GM23248 (cell line): ENCODE results near the gene PKD1. TPM values are rescaled to one million over a fixed set of nuclear protein-coding genes. Genes with fewer than 3 reads are reported as not detected.

Experiments
- DNase-seq: peaks from one replicate; pipeline ENCODE4 v3.0.0-alpha.2; 2015
- H2AFZ ChIP-seq: fragments of 200-600 bp; sonication (generic); 2 replicates; pipeline ENCODE4 v1.6.1; 2016; ENCODE audit warnings: antibody characterized with exemption
- H3F3A ChIP-seq: fragments of 200-600 bp; sonication (generic); 2 replicates; pipeline ENCODE4 v1.6.1; 2016; ENCODE audit warnings: mild to moderate bottlenecking, antibody characterized with exemption, mixed run types; ENCODE audit not compliant: insufficient read depth
- H3K27ac ChIP-seq: fragments of 200-600 bp; sonication (generic); 2 replicates; pipeline ENCODE4 v1.5.1; 2016; ENCODE audit warnings: mild to moderate bottlenecking
- H3K27me3 ChIP-seq: fragments of 200-600 bp; sonication (generic); replicated peaks from 2 replicates; pipeline ENCODE4 v1.6.1; 2016; ENCODE audit warnings: mild to moderate bottlenecking; ENCODE audit not compliant: insufficient read depth
- H3K36me3 ChIP-seq: fragments of 200-600 bp; sonication (generic); 2 replicates; pipeline ENCODE4 v1.6.1; 2016; ENCODE audit warnings: low read depth, mild to moderate bottlenecking
- H3K4me1 ChIP-seq: fragments of 200-600 bp; sonication (generic); 2 replicates; pipeline ENCODE4 v1.6.1; 2016; ENCODE audit warnings: mild to moderate bottlenecking; ENCODE audit not compliant: insufficient read depth
- H3K4me2 ChIP-seq: fragments of 200-600 bp; sonication (generic); one replicate; pipeline ENCODE4 v1.6.1; 2016; ENCODE audit warnings: mild to moderate bottlenecking; ENCODE audit not compliant: unreplicated experiment
- H3K4me3 ChIP-seq: fragments of 200-600 bp; sonication (generic); 2 replicates; pipeline ENCODE4 v1.5.1; 2016; ENCODE audit warnings: mild to moderate bottlenecking
- H3K79me2 ChIP-seq: fragments of 200-600 bp; sonication (generic); 2 replicates; pipeline ENCODE4 v1.6.1; 2016; ENCODE audit warnings: mild to moderate bottlenecking; ENCODE audit not compliant: insufficient read depth
- H3K9ac ChIP-seq: fragments of 200-600 bp; sonication (generic); 2 replicates; pipeline ENCODE4 v1.6.1; 2016; ENCODE audit warnings: mild to moderate bottlenecking
- H3K9me2 ChIP-seq: fragments of 200-600 bp; sonication (generic); 2 replicates; pipeline ENCODE4 v1.6.1; 2016; ENCODE audit warnings: mixed run types, mild to moderate bottlenecking, moderate library complexity; ENCODE audit not compliant: insufficient read depth
- H3K9me3 ChIP-seq: fragments of 200-600 bp; sonication (generic); one replicate; pipeline ENCODE4 v1.6.1; 2017; ENCODE audit warnings: low read depth
- H4K20me1 ChIP-seq: fragments of 200-600 bp; sonication (generic); 2 replicates; pipeline ENCODE4 v1.6.0; 2016; ENCODE audit not compliant: insufficient read depth
- EZH2 ChIP-seq: fragments of 200-600 bp; sonication (generic); IDR thresholded peaks from 2 replicates; pipeline ENCODE4 v1.6.1; 2018; ENCODE audit warnings: antibody characterized with exemption, mild to moderate bottlenecking; ENCODE audit not compliant: insufficient read depth, poor library complexity, severe bottlenecking
- EZH2phosphoT487 ChIP-seq: fragments of 200-600 bp; sonication (generic); IDR thresholded peaks from 2 replicates; pipeline ENCODE4 v1.6.1; 2018; ENCODE audit warnings: antibody characterized with exemption, moderate library complexity, mild to moderate bottlenecking, low read depth; ENCODE audit not compliant: insufficient read depth
- WGBS, 2 experiments: methylation state at CpG; one replicate each; pipeline ENCODE4 v1.1.6; 2015 to 2017; ENCODE audit warnings: low lambda C conversion rate in 2 of 2, low coverage in 1 of 2; ENCODE audit errors: missing lambda C conversion rate in 2 of 2; 5-methylcytosine and 5-hydroxymethylcytosine counted together
- in situ Hi-C: fragments of 300-500 bp; cut with MboI; formaldehyde crosslinking; loops from 2 replicates; pipeline ENCODE4 v1.15.0; 2020
- polyA plus RNA-seq: library from polyadenylated mRNA; unstranded; fragments of >200 nt; fragmentation: Nextera tagmentation; extraction: Ambion mirVana; gene quantifications from 2 replicates; pipeline ENCODE4 v1.2.1, GENCODE V29; 2016
- total RNA-seq: library from RNA; depleted of rRNA; stranded (reverse); fragments of >200 nt; shearing (Covaris generic); gene quantifications from 2 replicates; pipeline ENCODE4 v1.2.3, GENCODE V29; 2014

PKD1 gene
- total and polyA plus RNA-seq, 2 experiments from 2014 or later: 48.4 to 201 TPM

DNA sequence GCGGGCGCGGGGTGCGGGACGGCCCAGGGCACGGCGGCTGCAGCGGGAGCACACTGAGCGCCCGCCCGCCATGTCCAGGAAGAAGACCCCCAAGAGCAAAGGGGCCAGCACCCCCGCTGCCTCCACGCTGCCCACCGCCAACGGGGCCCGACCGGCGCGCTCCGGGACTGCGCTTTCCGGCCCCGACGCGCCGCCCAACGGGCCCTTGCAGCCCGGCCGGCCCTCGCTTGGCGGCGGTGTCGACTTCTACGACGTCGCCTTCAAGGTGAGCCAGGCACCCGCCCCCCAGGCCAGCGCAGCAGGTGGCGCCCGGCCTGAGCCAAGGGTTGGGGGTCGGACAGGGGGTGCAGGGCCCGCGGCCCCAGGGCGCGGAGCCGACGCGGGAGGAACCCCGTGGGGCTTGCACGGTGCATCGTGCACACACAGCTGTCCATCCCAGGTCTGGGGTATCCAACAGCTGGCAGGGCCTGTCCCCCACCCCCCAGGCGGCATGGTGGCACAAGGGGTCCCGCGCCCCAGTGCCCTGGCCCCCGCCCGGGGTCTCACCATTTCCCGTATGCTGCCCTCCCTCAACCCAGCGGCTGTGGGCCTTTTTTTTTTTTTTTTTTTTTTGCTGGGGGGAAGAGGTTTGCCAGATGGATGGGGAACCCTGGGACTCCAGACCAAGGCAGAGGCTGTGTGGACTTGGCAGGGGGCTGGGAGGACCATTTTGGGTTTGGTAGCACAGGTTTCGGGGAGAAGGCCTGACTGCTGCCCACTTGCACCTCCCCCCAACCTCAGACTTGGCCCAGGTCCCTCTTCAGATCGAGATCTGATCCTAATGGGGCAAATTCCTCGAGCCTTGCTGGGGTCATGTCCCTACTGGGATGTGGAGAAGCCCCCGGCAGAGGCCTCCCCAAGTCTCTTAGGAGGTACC lies 13.3 kb upstream of the PKD1 start:
- peaks cover 6% of the 10 kb centered on the region; the same call in 1 of the 2 replicates for H3K36me3 ChIP-seq
- peaks cover 39% of the 10 kb centered on the region for H3F3A ChIP-seq
- peaks cover 31% of the 10 kb centered on the region for H3K79me2 ChIP-seq
- H4K20me1 ChIP-seq: peaks cover 22% of the 10 kb centered on the region; the same call in 1 of the 2 replicates
- peak overlapping the region; percentile 66 for H3K4me3 ChIP-seq
- H2AFZ ChIP-seq: no peak overlapping the region
- peak; percentile 61 for DNase-seq
- no peaks in the 10 kb centered on the region for H3K9me3 ChIP-seq
- H3K27ac ChIP-seq: no peak overlapping the region
- H3K9ac ChIP-seq: peak overlapping the region; percentile 48
- peaks cover 20% of the 10 kb centered on the region for H3K4me1 ChIP-seq
- no peaks in the 10 kb centered on the region for H3K27me3 ChIP-seq
- peak overlapping the region; percentile 75 for H3K4me2 ChIP-seq
- H3K9me2 ChIP-seq: no peaks in the 10 kb centered on the region
- TF ChIP-seq EZH2 (no peak), EZH2phosphoT487 (no peak)
- in situ Hi-C loops: loop anchor here (10.0 kb wide), 1 partner anchor 124 kb away; the partner anchor contains the start of gene NHERF2
- WGBS, 2 experiments: 4 to 6% methylated on average over 36 to 59 of the region's 62 CpGs

DNA sequence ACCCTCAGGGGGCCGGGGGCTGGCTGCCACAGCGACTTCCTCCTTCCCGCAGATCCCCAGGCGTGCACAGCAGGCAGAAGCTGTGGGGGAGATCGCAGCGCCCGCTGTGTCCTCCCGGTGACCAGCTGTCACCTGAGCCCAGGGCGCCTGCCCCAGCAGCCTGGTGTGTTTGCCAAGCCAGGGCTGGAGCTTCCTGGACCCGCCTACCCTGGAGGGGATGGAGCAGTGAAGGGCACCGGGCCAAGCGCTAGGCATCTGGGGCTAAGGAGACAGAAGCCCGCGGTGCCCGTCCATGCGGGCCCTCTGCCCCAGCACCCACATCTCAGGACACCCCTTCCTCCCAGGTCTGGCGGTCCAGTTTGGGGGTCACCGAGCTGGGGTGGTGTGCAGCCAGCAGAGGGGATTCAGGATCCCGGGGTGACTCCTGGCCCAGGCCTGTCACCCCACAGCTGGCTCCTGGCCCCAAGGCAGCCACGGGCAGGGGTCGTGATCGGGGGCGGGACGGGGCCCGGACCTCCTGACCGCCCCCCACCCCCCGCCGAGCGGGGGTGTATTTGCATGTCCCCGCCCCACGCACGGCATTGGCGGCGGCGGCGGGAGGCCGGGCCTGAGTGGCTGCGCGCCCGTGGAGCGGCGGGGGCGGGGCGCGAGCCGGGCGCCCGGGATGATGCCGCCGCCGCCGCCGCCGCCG lies 12.4 kb upstream of the PKD1 start, which contains the start of gene RAB26:
Gene RAB26, plus strand, starts transcription at position 645 of the 691 bp plus-strand sequence. CDS start 159 bp downstream, outside the sequence.
- peaks cover 17% of the 10 kb centered on the region; the same call in 1 of the 2 replicates for H4K20me1 ChIP-seq
- in situ Hi-C loops: loop anchor here (10.0 kb wide), 1 partner anchor 123 kb away; the partner anchor contains the start of gene NHERF2
- peak within 1 kb of the TSS; percentile 75 for H3K4me2 ChIP-seq

DNA sequence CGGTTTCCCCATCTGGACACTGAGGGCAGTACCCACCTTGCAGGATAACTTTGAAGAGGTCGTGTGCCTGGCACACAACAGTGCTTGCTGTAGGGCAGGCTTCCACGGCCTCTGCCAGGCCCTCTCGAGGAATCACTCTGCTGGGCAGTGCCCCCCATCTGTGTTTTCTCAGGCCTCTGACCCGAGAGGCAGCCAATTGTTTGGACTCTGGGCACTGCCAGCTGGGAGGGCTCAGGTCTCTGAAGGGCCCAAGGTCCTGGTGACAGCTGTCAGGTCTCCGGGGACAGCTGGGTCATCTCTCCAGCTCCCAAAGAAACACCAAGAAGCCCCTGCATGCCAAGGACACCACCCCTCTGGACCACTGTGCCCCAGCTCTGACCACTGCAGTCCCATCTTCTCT lies 11.7 kb upstream of the PKD1 start:
- WGBS, 2 experiments: 73 to 76% methylated on average over 6 of the region's 6 CpGs
- TF ChIP-seq EZH2phosphoT487: no peak
- Histone ChIP-seq H3K9ac (no peak overlapping the region), H3F3A (peaks cover 27% of the 10 kb centered on the region), H4K20me1 (peaks cover 12% of the 10 kb centered on the region; the same call in 1 of the 2 replicates), H3K4me1 (peaks cover 17% of the 10 kb centered on the region), H3K27me3 (no peaks in the 10 kb centered on the region), H3K4me3 (no peak overlapping the region), H3K79me2 (peaks cover 15% of the 10 kb centered on the region), H3K36me3 (0 out of 2 replicates have a peak, but pooled peaks cover 4% of the 10 kb centered on the region), H3K9me3 (no peaks in the 10 kb centered on the region), H3K9me2 (no peaks in the 10 kb centered on the region), H3K27ac (no peak overlapping the region), H2AFZ (no peak overlapping the region), H3K4me2 (no peak overlapping the region)
- in situ Hi-C loops: loop anchor here (10.0 kb wide), 1 partner anchor 123 kb away; the partner anchor contains the start of gene NHERF2
- no peak for DNase-seq

More for the DNA sequence above, 12.4 kb upstream of the PKD1 start, which contains the start of gene RAB26:
- Histone ChIP-seq H3F3A (peaks cover 34% of the 10 kb centered on the region), H3K27ac (no peak within 1 kb of the TSS), H2AFZ (no peak within 1 kb of the TSS), H3K9me3 (no peaks in the 10 kb centered on the region), H3K4me3 (peak within 1 kb of the TSS; percentile 66), H3K9me2 (no peaks in the 10 kb centered on the region), H3K9ac (peak within 1 kb of the TSS; percentile 48), H3K36me3 (peaks cover 4% of the 10 kb centered on the region; the same call in 1 of the 2 replicates), H3K79me2 (peaks cover 23% of the 10 kb centered on the region), H3K27me3 (no peaks in the 10 kb centered on the region), H3K4me1 (peaks cover 18% of the 10 kb centered on the region)
- TF ChIP-seq EZH2: no peak
- no peak for TF ChIP-seq EZH2phosphoT487
- WGBS, 2 experiments: 20 to 47% methylated on average over 18 to 40 of the region's 55 CpGs
- peak; percentile 69 for DNase-seq

DNA sequence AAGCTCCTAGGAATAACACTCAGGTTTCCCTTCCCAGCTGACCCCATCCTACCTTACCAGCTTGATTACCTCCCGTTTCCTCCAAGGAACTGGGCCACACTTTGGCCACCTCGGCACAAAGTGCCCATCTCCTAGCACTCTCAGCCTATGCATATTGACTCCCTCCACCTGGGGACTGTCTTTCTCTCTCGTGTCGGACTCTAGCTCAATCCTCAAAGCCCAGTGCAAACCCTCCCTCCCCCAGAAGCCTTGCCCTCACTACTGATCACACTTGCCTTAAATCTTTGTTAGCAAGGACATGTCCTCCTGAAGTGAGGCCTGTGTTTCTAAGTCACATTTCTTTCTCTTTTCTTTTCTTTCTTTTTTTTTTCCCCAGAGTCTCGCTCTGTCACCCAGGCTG lies 10.1 kb upstream of the PKD1 start:
- H3K9me2 ChIP-seq: no peaks in the 10 kb centered on the region
- peaks cover 21% of the 10 kb centered on the region for H3F3A ChIP-seq
- H3K4me1 ChIP-seq: peaks cover 10% of the 10 kb centered on the region
- 80 to 82% methylated on average over 5 of the region's 5 CpGs for WGBS, 2 experiments
- H3K4me2 ChIP-seq: no peak overlapping the region
- no peaks in the 10 kb centered on the region for H3K27me3 ChIP-seq
- 0 out of 2 replicates have a peak, but pooled peaks cover 2% of the 10 kb centered on the region for H3K79me2 ChIP-seq
- no peaks in the 10 kb centered on the region for H4K20me1 ChIP-seq
- H3K9ac ChIP-seq: no peak overlapping the region
- H3K4me3 ChIP-seq: no peak overlapping the region
- H3K36me3 ChIP-seq: no peaks in the 10 kb centered on the region
- TF ChIP-seq EZH2: no peak
- TF ChIP-seq EZH2phosphoT487: no peak
- H3K9me3 ChIP-seq: no peaks in the 10 kb centered on the region
- in situ Hi-C loops: loop anchor here (10.0 kb wide), 1 partner anchor 121 kb away; the partner anchor contains the start of gene NHERF2
- H2AFZ ChIP-seq: no peak overlapping the region
- no peak overlapping the region for H3K27ac ChIP-seq
- DNase-seq: no peak
